ENCODE data around the gene TMEM203. TPM values are rescaled to one million over a fixed set of nuclear protein-coding genes. Genes with fewer than 3 reads are reported as not detected.
A peak's percentile ranks its signal among the peaks of the same experiment; 100 is the strongest.

Gene TMEM203
- total RNA-seq, 4 donors from 2014 or later = 24.7 to 45.9 (median 32.0) TPM

DNA sequence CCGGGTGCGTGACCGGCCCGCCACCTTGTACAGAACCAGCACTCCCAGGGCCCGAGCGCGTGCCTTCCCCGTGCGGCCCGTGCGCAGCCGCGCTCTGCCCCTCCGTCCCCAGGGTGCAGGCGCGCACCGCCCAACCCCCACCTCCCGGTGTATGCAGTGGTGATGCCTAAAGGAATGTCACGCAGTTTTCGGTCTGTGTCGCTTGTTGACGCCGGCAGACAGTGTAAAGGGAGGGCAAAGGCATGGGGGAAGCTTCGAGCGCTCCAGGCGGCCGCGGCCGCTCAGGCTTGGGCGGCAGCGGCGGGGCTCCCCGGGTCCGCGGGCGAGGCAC is 36.9 kb downstream of the TMEM203 start:
- TF ChIP-seq POLR2A (IDR thresholded peaks at IDR 0.05) = no peak
- TF ChIP-seq, protein P1, sequence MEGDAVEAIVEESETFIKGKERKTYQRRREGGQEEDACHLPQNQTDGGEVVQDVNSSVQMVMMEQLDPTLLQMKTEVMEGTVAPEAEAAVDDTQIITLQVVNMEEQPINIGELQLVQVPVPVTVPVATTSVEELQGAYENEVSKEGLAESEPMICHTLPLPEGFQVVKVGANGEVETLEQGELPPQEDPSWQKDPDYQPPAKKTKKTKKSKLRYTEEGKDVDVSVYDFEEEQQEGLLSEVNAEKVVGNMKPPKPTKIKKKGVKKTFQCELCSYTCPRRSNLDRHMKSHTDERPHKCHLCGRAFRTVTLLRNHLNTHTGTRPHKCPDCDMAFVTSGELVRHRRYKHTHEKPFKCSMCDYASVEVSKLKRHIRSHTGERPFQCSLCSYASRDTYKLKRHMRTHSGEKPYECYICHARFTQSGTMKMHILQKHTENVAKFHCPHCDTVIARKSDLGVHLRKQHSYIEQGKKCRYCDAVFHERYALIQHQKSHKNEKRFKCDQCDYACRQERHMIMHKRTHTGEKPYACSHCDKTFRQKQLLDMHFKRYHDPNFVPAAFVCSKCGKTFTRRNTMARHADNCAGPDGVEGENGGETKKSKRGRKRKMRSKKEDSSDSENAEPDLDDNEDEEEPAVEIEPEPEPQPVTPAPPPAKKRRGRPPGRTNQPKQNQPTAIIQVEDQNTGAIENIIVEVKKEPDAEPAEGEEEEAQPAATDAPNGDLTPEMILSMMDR (IDR thresholded peaks at IDR 0.05 in 4 of 5, conservative IDR thresholded peaks at IDR 0.05 in 1 of 5) = no peak
- Histone ChIP-seq H3K9me3 (no peaks in the 10 kb centered on the region), H3K4me3 (peak overlapping the region; percentile 17 to 50 (median 40)), H3K27ac (no peak overlapping the region), H3K36me3 (no peaks in the 10 kb centered on the region), H3K4me1 (peaks cover 8 to 10% of the 10 kb centered on the region in 2 donors), H3K27me3 (peaks cover 60 to 73% (median 68%) of the 10 kb centered on the region in 3 donors)
- DNase-seq (no peak), ATAC-seq (no peak)
- intact Hi-C loops (cut with DNase I; ENCODE audit: low total_unique reads) = no loop called here
- in situ Hi-C loops (cut with MboI; ENCODE audit: low sequenced_read_pairs in 4 of 4) = no loop called here

- ATAC-seq (no peak), DNase-seq (no peak)
- intact Hi-C loops (cut with DNase I; ENCODE audit: low total_unique reads) (no loop called here), in situ Hi-C loops (cut with MboI; ENCODE audit: low sequenced_read_pairs in 4 of 4) (no loop called here)
- TF ChIP-seq POLR2A (IDR thresholded peaks at IDR 0.05) = no peak
- TF ChIP-seq, protein P1 (IDR thresholded peaks at IDR 0.05 in 4 of 5, conservative IDR thresholded peaks at IDR 0.05 in 1 of 5) = no peak
- Histone ChIP-seq H3K9me3 (no peaks in the 10 kb centered on the region), H3K27ac (no peak overlapping the region), H3K27me3 (peaks cover 65 to 78% (median 74%) of the 10 kb centered on the region in 3 donors), H3K4me3 (peak overlapping the region; percentile 17 to 50 (median 40)), H3K4me1 (peaks cover 8 to 15% of the 10 kb centered on the region in 2 donors), H3K36me3 (no peaks in the 10 kb centered on the region)
Observed at GRCh38 chr9:137167747-137168572, 37.5 kb downstream of the TMEM203 start.

DNA sequence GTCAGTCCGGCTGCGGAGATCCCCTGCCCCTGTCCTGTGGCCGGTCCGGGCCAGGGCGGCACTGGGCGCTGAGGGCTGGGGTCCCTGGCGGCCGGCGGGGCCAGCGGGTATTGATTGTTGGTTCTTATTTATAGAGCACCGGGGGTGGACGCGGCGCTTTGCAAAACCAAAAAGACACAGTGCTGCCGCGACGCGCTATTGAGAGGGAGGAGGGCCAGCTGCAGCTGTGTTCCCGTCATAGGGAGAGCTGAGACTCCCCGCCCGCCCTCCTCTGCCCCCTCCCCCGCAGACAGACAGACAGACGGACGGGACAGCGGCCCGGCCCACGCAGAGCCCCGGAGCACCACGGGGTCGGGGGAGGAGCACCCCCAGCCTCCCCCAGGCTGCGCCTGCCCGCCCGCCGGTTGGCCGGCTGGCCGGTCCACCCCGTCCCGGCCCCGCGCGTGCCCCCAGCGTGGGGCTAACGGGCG is 38.1 kb downstream of the TMEM203 start:
- H3K4me1 ChIP-seq = peaks cover 8 to 21% of the 10 kb centered on the region in 2 donors
- no peaks in the 10 kb centered on the region for H3K36me3 ChIP-seq
- no peak for TF ChIP-seq POLR2A (IDR thresholded peaks at IDR 0.05)
- TF ChIP-seq, protein P1 (IDR thresholded peaks at IDR 0.05 in 4 of 5, conservative IDR thresholded peaks at IDR 0.05 in 1 of 5) = no peak
- ATAC-seq (no peak), DNase-seq (no peak)
- intact Hi-C loops (cut with DNase I; ENCODE audit: low total_unique reads) (no loop called here), in situ Hi-C loops (cut with MboI; ENCODE audit: low sequenced_read_pairs in 4 of 4) (no loop called here)
- H3K4me3 ChIP-seq = no peak overlapping the region
- H3K27me3 ChIP-seq = peaks cover 72 to 84% (median 81%) of the 10 kb centered on the region in 3 donors
- no peak overlapping the region for H3K27ac ChIP-seq
- no peaks in the 10 kb centered on the region for H3K9me3 ChIP-seq

GRCh38 chr9:137166380-137167229 is 38.8 kb downstream of the TMEM203 start:
- H3K27me3 ChIP-seq = peaks cover 79 to 88% (median 85%) of the 10 kb centered on the region in 3 donors
- no peak for TF ChIP-seq POLR2A (IDR thresholded peaks at IDR 0.05)
- TF ChIP-seq, protein P1 (IDR thresholded peaks at IDR 0.05 in 4 of 5, conservative IDR thresholded peaks at IDR 0.05 in 1 of 5) = no peak
- in situ Hi-C loops (cut with MboI; ENCODE audit: low sequenced_read_pairs in 4 of 4) = no loop called here

More at GRCh38 chr9:137166380-137167229, 38.8 kb downstream of the TMEM203 start:
- Histone ChIP-seq H3K36me3 (no peaks in the 10 kb centered on the region), H3K27ac (no peak overlapping the region), H3K4me3 (no peak overlapping the region), H3K9me3 (no peaks in the 10 kb centered on the region), H3K4me1 (peaks cover 8 to 21% of the 10 kb centered on the region in 2 donors)
- no peak for DNase-seq
- ATAC-seq = no peak
- intact Hi-C loops (cut with DNase I; ENCODE audit: low total_unique reads) = no loop called here

All from gastrocnemius medialis (tissue), 4 donors.